Bronchial epithelial cell (primary cell): ENCODE data around the gene NDE1. TPM values are rescaled to one million over a fixed set of nuclear protein-coding genes. Genes with fewer than 3 reads are reported as not detected.
A peak's percentile ranks its signal among the peaks of the same experiment; 100 is the strongest.

Source experiments
- DNase-seq: peaks from one replicate; pipeline ENCODE4 v3.0.0-alpha.2; 2010; ENCODE audit warnings: low read depth
- FAIRE-seq: peaks from 2 replicates; lab custom pipeline; 2011; peaks lifted over from hg19 to GRCh38; lab: Jason Lieb, UNC
- H3K27me3 ChIP-seq: 2 replicates; pipeline ENCODE4 v1.5.1; 2011; ENCODE audit warnings: low read length; ENCODE audit not compliant: control insufficient read depth, insufficient read depth
- H3K36me3 ChIP-seq: 2 replicates; pipeline ENCODE4 v1.5.1; 2011; ENCODE audit warnings: low read length; ENCODE audit not compliant: control insufficient read depth, insufficient read depth
- H3K4me3 ChIP-seq: 2 replicates; pipeline ENCODE4 v1.5.1; 2011; ENCODE audit warnings: mild to moderate bottlenecking, low read depth, low read length, control low read depth
- CTCF ChIP-seq: IDR thresholded peaks from 2 replicates; pipeline ENCODE4 v1.5.1; 2011; ENCODE audit warnings: mild to moderate bottlenecking, moderate library complexity, low read length, control low read depth, inconsistent platforms; ENCODE audit not compliant: insufficient read depth, severe bottlenecking
- total RNA-seq: library from RNA; depleted of rRNA; stranded (reverse); fragments of >200 nt; gene quantifications from 2 replicates; pipeline ENCODE4 v1.2.1, GENCODE V29; 2014

NDE1 gene
- total RNA-seq, 1 donor from 2014 or later: 74.2 TPM

- H3K36me3 ChIP-seq: peaks cover 12% of the 10 kb centered on the region
- FAIRE-seq: no peak
- no peak overlapping the region for H3K4me3 ChIP-seq
- no peak for TF ChIP-seq CTCF
- DNase-seq: no peak
- H3K27me3 ChIP-seq: no peaks in the 10 kb centered on the region
Observed at GRCh38 chr16:15616475-15617165, 33.4 kb upstream of the NDE1 start.

- H3K36me3 ChIP-seq: peaks cover 16% of the 10 kb centered on the region
- no peak for DNase-seq
- no peak for FAIRE-seq
- H3K4me3 ChIP-seq: no peak overlapping the region
- no peak for TF ChIP-seq CTCF
- H3K27me3 ChIP-seq: no peaks in the 10 kb centered on the region
Observed at GRCh38 chr16:15617901-15618300, 32.1 kb upstream of the NDE1 start.

GRCh38 chr16:15618392-15618791 is 31.7 kb upstream of the NDE1 start:
- FAIRE-seq (no peak), DNase-seq (peak; percentile 35)
- no peak for TF ChIP-seq CTCF
- H3K36me3 ChIP-seq: peaks cover 16% of the 10 kb centered on the region
- H3K4me3 ChIP-seq: no peak overlapping the region
- H3K27me3 ChIP-seq: no peaks in the 10 kb centered on the region

GRCh38 chr16:15620611-15621195 is 29.3 kb upstream of the NDE1 start:
- TF ChIP-seq CTCF: no peak
- FAIRE-seq (no peak), DNase-seq (no peak)
- no peak overlapping the region for H3K4me3 ChIP-seq
- no peaks in the 10 kb centered on the region for H3K27me3 ChIP-seq
- H3K36me3 ChIP-seq: peaks cover 23% of the 10 kb centered on the region

GRCh38 chr16:15621456-15621855 is 28.6 kb upstream of the NDE1 start:
- no peak for TF ChIP-seq CTCF
- no peak for DNase-seq
- Histone ChIP-seq H3K36me3 (peaks cover 20% of the 10 kb centered on the region), H3K4me3 (no peak overlapping the region), H3K27me3 (no peaks in the 10 kb centered on the region)
- FAIRE-seq: no peak
